OCI-LY3 (cell line): Measurements from ENCODE around the gene NT5E.

Experiments
- H2AFZ ChIP-seq: fragments of 200-600, 300-600 bp; shearing (Covaris generic); 2 replicates; pipeline ENCODE4 v1.6.0; 2014; ENCODE audit warnings: antibody characterized with exemption, low read depth, low read length
- H3K27ac ChIP-seq: fragments of 200-600, 300-600 bp; sonication (generic); 2 replicates; pipeline ENCODE4 v1.5.1; 2014; ENCODE audit warnings: mild to moderate bottlenecking, low read length, moderate library complexity, mixed read lengths
- H3K27me3 ChIP-seq: fragments of 200-600, 300-600 bp; sonication (generic); 2 replicates; pipeline ENCODE4 v1.6.1; 2014; ENCODE audit warnings: low read depth, low read length, mixed read lengths
- H3K36me3 ChIP-seq: fragments of 200-600, 300-600 bp; sonication (generic); replicated peaks from 2 replicates; pipeline ENCODE3; 2014; ENCODE audit warnings: low read depth, low read length, mixed read lengths
- H3K4me1 ChIP-seq: fragments of 300-600, 200-600 bp; sonication (generic); 2 replicates; pipeline ENCODE4 v1.6.1; 2014; ENCODE audit warnings: low read length, mixed read lengths
- H3K4me2 ChIP-seq: fragments of 200-600, 300-600 bp; sonication (generic); 2 replicates; pipeline ENCODE4 v1.6.1; 2014; ENCODE audit warnings: low read length, mixed read lengths
- H3K4me3 ChIP-seq: fragments of 300-600, 200-600 bp; sonication (generic); 2 replicates; pipeline ENCODE4 v1.5.1; 2014; ENCODE audit warnings: antibody characterized with exemption, mild to moderate bottlenecking, low read length, moderate library complexity
- H3K79me2 ChIP-seq: fragments of 300-600, 200-600 bp; shearing (Covaris generic); 2 replicates; pipeline ENCODE4 v1.6.1; 2014; ENCODE audit warnings: mild to moderate bottlenecking, low read length, mixed read lengths
- H3K9ac ChIP-seq: fragments of 300-600, 200-600 bp; shearing (Covaris generic); 2 replicates; pipeline ENCODE4 v1.6.0; 2014; ENCODE audit warnings: mild to moderate bottlenecking, low read length, moderate library complexity
- H3K9me3 ChIP-seq: fragments of 200-600, 300-600 bp; shearing (Covaris generic); 2 replicates; pipeline ENCODE4 v1.6.1; 2014; ENCODE audit warnings: low read length, mixed read lengths; ENCODE audit not compliant: insufficient read depth
- H4K20me1 ChIP-seq: fragments of 200-600, 300-600 bp; sonication (generic); 2 replicates; pipeline ENCODE4 v1.6.1; 2016; ENCODE audit warnings: low read length, mixed read lengths; ENCODE audit not compliant: insufficient read depth
- CTCF ChIP-seq: fragments of 200-600, 300-600 bp; sonication (generic); IDR thresholded peaks from 2 replicates; pipeline ENCODE4 v1.5.1; 2014; ENCODE audit warnings: antibody characterized with exemption, low read length, low read depth
- EZH2phosphoT487 ChIP-seq: fragments of 200-600 bp; shearing (Covaris generic); IDR thresholded peaks from 2 replicates; pipeline ENCODE4 v1.6.1; 2018; ENCODE audit warnings: antibody characterized with exemption, mixed run types, low read depth

Gene NT5E

GRCh38 chr6:85537055-85537494, 87.2 kb downstream of the NT5E start:
- no peak overlapping the region for H3K9ac ChIP-seq
- H3K27me3 ChIP-seq: no peaks in the 10 kb centered on the region
- H3K36me3 ChIP-seq: peaks cover 4% of the 10 kb centered on the region
- no peak overlapping the region for H3K4me3 ChIP-seq
- no peak overlapping the region for H2AFZ ChIP-seq
- no peaks in the 10 kb centered on the region for H3K79me2 ChIP-seq
- no peaks in the 10 kb centered on the region for H3K4me1 ChIP-seq
- H3K27ac ChIP-seq: no peak overlapping the region
- H4K20me1 ChIP-seq: no peaks in the 10 kb centered on the region
- no peak overlapping the region for H3K4me2 ChIP-seq
- no peaks in the 10 kb centered on the region for H3K9me3 ChIP-seq
- TF ChIP-seq EZH2phosphoT487 (no peak), CTCF (peak; percentile 55)

- H2AFZ ChIP-seq: no peak overlapping the region
- H3K9me3 ChIP-seq: no peaks in the 10 kb centered on the region
- no peak overlapping the region for H3K27ac ChIP-seq
- no peaks in the 10 kb centered on the region for H3K4me1 ChIP-seq
- H3K27me3 ChIP-seq: no peaks in the 10 kb centered on the region
- H3K36me3 ChIP-seq: peaks cover 7% of the 10 kb centered on the region
- H3K4me3 ChIP-seq: no peak overlapping the region
- H4K20me1 ChIP-seq: no peaks in the 10 kb centered on the region
- H3K79me2 ChIP-seq: no peaks in the 10 kb centered on the region
- no peak overlapping the region for H3K9ac ChIP-seq
- H3K4me2 ChIP-seq: no peak overlapping the region
- TF ChIP-seq CTCF: no peak
- no peak for TF ChIP-seq EZH2phosphoT487
These were observed 94.9 kb downstream of the NT5E start for GRCh38 chr6:85544776-85545175.
